ENCODE results near the gene ERCC8. TPM values are rescaled to one million over a fixed set of nuclear protein-coding genes. Genes with fewer than 3 reads are reported as not detected.

Gene ERCC8
- total and polyA plus RNA-seq, 11 donors, result 3.0 to 10.1 (median 6.1) TPM

GRCh38 chr5:60888359-60889061 is 56.4 kb downstream of the ERCC8 start:
- no peaks in the 10 kb centered on the region for H3K9me3 ChIP-seq
- DNase-seq (no peak), ATAC-seq (no peak)
- H3K27ac ChIP-seq, result no peak overlapping the region
- intact Hi-C loops (cut with DNase I), result loop anchor here in 1 of 10 donors (10.0 kb wide), 1 partner anchor 214 kb away; no protein-coding TSS in a partner anchor
- H3K27me3 ChIP-seq, result no peaks in the 10 kb centered on the region
- WGBS, 4 donors, result 76 to 96% (median 96%) methylated on average over 2 of the region's 2 CpGs
- peaks cover 0 to 29% (median 9%) of the 10 kb centered on the region in 9 donors for H3K36me3 ChIP-seq
- TF ChIP-seq POLR2A (IDR thresholded peaks at IDR 0.05), result no peak
- TF ChIP-seq, protein P1, sequence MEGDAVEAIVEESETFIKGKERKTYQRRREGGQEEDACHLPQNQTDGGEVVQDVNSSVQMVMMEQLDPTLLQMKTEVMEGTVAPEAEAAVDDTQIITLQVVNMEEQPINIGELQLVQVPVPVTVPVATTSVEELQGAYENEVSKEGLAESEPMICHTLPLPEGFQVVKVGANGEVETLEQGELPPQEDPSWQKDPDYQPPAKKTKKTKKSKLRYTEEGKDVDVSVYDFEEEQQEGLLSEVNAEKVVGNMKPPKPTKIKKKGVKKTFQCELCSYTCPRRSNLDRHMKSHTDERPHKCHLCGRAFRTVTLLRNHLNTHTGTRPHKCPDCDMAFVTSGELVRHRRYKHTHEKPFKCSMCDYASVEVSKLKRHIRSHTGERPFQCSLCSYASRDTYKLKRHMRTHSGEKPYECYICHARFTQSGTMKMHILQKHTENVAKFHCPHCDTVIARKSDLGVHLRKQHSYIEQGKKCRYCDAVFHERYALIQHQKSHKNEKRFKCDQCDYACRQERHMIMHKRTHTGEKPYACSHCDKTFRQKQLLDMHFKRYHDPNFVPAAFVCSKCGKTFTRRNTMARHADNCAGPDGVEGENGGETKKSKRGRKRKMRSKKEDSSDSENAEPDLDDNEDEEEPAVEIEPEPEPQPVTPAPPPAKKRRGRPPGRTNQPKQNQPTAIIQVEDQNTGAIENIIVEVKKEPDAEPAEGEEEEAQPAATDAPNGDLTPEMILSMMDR (IDR thresholded peaks at IDR 0.05), result no peak
- H3K4me3 ChIP-seq, result no peak overlapping the region
- H3K4me1 ChIP-seq, result no peaks in the 10 kb centered on the region

GRCh38 chr5:60887746-60888145 is 57.1 kb downstream of the ERCC8 start:
- no peak for TF ChIP-seq POLR2A (IDR thresholded peaks at IDR 0.05)
- TF ChIP-seq, protein P1 (IDR thresholded peaks at IDR 0.05), result no peak
- Histone ChIP-seq H3K4me1 (no peaks in the 10 kb centered on the region), H3K4me3 (no peak overlapping the region), H3K9me3 (no peaks in the 10 kb centered on the region), H3K27ac (no peak overlapping the region), H3K36me3 (peaks cover 0 to 24% (median 3%) of the 10 kb centered on the region in 9 donors), H3K27me3 (no peaks in the 10 kb centered on the region)
- no peak for DNase-seq
- 86 to 96% (median 93%) methylated on average over 2 of the region's 2 CpGs for WGBS, 4 donors
- intact Hi-C loops (cut with DNase I), result loop anchor here in 1 of 10 donors (10.0 kb wide), 1 partner anchor 213 kb away; no protein-coding TSS in a partner anchor
- ATAC-seq, result no peak

DNA sequence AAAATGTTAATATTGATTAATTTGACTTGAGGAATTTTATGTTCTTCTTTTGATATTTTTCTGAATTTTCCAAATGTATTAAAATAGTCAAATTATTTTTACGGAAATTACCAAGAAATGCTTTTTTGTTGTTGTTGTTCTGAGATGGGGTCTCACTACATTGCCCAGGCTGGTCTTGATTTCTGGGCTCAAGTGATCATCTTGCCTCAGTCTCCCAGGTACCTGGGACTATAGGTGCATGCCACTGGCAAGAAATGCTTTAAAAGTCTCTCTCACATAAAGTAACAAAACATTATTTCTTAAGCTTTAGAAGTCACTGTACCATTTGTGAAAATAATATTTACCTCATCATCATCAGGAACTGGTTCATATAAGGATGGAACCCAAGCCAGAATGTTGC is 57.8 kb downstream of the ERCC8 start:
- ATAC-seq (no peak), DNase-seq (no peak)

DNA sequence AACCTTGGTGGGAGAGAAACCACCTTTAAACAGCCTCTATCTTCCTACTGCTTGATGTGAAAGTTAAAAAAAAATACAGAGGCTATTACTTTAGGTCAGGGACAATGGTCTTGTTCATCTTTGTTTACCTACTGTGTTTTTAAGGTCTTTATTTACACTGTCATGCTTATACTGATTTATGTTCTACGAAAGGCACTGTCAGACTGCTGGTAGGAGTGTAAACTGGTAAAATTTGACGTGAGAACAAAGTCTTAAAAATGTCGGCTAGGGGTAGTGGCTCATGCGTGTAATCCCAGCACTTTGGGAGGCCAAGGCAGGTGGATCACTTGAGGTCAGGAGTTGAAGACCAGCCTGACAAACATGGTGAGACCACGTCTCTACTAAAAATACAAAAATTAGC is 58.7 kb downstream of the ERCC8 start:
- no peak for DNase-seq
- Histone ChIP-seq H3K9me3 (peaks cover 0 to 8% (median 0%) of the 10 kb centered on the region in 12 donors), H3K36me3 (peaks cover 0 to 23% (median 4%) of the 10 kb centered on the region in 9 donors)

More for the DNA sequence above, 57.8 kb downstream of the ERCC8 start:
- 94 to 100% (median 97%) methylated on average over 1 of the region's 1 CpG for WGBS, 4 donors
- H3K36me3 ChIP-seq, result peaks cover 0 to 24% (median 3%) of the 10 kb centered on the region in 9 donors
- no peak overlapping the region for H3K4me3 ChIP-seq
- intact Hi-C loops (cut with DNase I), result loop anchor here in 1 of 10 donors (10.0 kb wide), 1 partner anchor 212 kb away; no protein-coding TSS in a partner anchor
- no peaks in the 10 kb centered on the region for H3K27me3 ChIP-seq
- peaks cover 0 to 4% (median 0%) of the 10 kb centered on the region in 12 donors for H3K9me3 ChIP-seq
- no peaks in the 10 kb centered on the region for H3K4me1 ChIP-seq
- TF ChIP-seq POLR2A (IDR thresholded peaks at IDR 0.05), result no peak
- TF ChIP-seq, protein P1 (IDR thresholded peaks at IDR 0.05), result no peak
- no peak overlapping the region for H3K27ac ChIP-seq

More for the DNA sequence above, 58.7 kb downstream of the ERCC8 start:
- ATAC-seq, result no peak
- H3K4me3 ChIP-seq, result no peak overlapping the region
- intact Hi-C loops (cut with DNase I), result loop anchor here in 1 of 10 donors (10.0 kb wide), 1 partner anchor 211 kb away; no protein-coding TSS in a partner anchor
- 88 to 98% (median 98%) methylated on average over 5 of the region's 5 CpGs for WGBS, 4 donors
- no peaks in the 10 kb centered on the region for H3K4me1 ChIP-seq
- no peak overlapping the region for H3K27ac ChIP-seq
- no peaks in the 10 kb centered on the region for H3K27me3 ChIP-seq
- no peak for TF ChIP-seq POLR2A (IDR thresholded peaks at IDR 0.05)
- TF ChIP-seq, protein P1 (IDR thresholded peaks at IDR 0.05), result no peak

Data from heart left ventricle (tissue), 16 donors.